ENCODE results near the gene TEKTIP1. TPM values are rescaled to one million over a fixed set of nuclear protein-coding genes. Genes with fewer than 3 reads are reported as not detected.
"Not testable (repeated sequence)": the region's sequence is repeated elsewhere in the genome, so short reads cannot be mapped to it uniquely, and the experiment has no call there.

Gene TEKTIP1
- total RNA-seq, 2 donors from 2014 or later: 3.0 to 3.8 TPM

GRCh38 chr19:3577723-3578344 is 38.9 kb downstream of the TEKTIP1 start:
- Mint-ChIP-seq H3K27ac (no peak overlapping the region), H3K9me3 (no peaks in the 10 kb centered on the region), H3K36me3 (peaks cover 0 to 10% of the 10 kb centered on the region in 2 donors)
- DNase-seq (ENCODE audit: low spot score in 2 of 2) (no peak), ATAC-seq (no peak)

GRCh38 chr19:3578390-3578789 is 39.4 kb downstream of the TEKTIP1 start:
- Mint-ChIP-seq H3K36me3 (peaks cover 0 to 10% of the 10 kb centered on the region in 2 donors), H3K27ac (no peak overlapping the region), H3K9me3 (no peaks in the 10 kb centered on the region)
- DNase-seq (ENCODE audit: low spot score in 2 of 2) (no peak), ATAC-seq (no peak)

GRCh38 chr19:3580156-3580934 is 41.4 kb downstream of the TEKTIP1 start:
- peak overlapping the region in 1 of 2 donors; percentile 84 for H3K27ac Mint-ChIP-seq
- peaks cover 0 to 3% of the 10 kb centered on the region in 2 donors for H3K36me3 Mint-ChIP-seq
- no peaks in the 10 kb centered on the region for H3K9me3 Mint-ChIP-seq
- DNase-seq (ENCODE audit: low spot score in 2 of 2) (no peak), ATAC-seq (no peak)

GRCh38 chr19:3581792-3582191 is 42.8 kb downstream of the TEKTIP1 start:
- not testable (repeated sequence) for H3K27ac Mint-ChIP-seq, H3K36me3 Mint-ChIP-seq, H3K9me3 Mint-ChIP-seq

GRCh38 chr19:3584036-3584802 is 45.2 kb downstream of the TEKTIP1 start:
- not testable (repeated sequence) for H3K9me3 Mint-ChIP-seq; H3K36me3 Mint-ChIP-seq; H3K27ac Mint-ChIP-seq; DNase-seq (ENCODE audit: low spot score in 2 of 2); ATAC-seq

More at GRCh38 chr19:3581792-3582191, 42.8 kb downstream of the TEKTIP1 start:
- not testable (repeated sequence) for ATAC-seq; DNase-seq (ENCODE audit: low spot score in 2 of 2)

- ATAC-seq: peak; percentile 28 to 39
- DNase-seq (ENCODE audit: low spot score in 2 of 2): no peak
- Mint-ChIP-seq H3K36me3 (no peaks in the 10 kb centered on the region), H3K9me3 (no peaks in the 10 kb centered on the region), H3K27ac (no peak within 1 kb of the TSS)
These were observed 46.5 kb downstream of the TEKTIP1 start, which contains the start of gene GIPC3 for GRCh38 chr19:3585301-3586126. Gene GIPC3 (plus strand): TSS chr19:3585478. CDS start chr19:3585598, 120 bp downstream.

DNA sequence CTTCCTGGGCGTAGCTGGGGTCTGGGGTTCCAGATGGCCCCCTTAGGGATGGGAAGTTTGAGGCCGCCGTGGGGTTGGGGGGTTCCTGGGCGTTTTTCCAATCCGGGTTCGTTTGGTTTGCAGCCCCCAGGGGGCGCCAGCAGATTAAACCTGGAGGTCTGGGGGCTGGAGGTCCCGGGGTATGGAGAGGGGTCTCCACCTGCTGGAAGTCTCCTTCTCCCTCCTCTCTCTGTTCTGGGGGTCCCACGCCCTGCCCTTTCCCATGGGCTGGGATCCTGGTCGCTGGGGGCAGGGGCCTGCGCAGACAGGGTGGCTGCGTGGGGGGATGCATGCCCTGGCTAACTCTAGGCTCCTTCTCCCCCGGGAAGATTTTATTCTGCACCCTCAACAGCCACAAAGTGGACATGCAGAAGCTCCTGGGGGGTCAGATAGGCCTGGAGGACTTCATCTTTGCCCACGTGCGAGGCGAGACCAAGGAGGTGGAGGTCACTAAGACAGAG is 47.2 kb downstream of the TEKTIP1 start:
- Mint-ChIP-seq H3K27ac (no peak overlapping the region), H3K9me3 (no peaks in the 10 kb centered on the region), H3K36me3 (no peaks in the 10 kb centered on the region)
- ATAC-seq (peak; percentile 16 to 34), DNase-seq (ENCODE audit: low spot score in 2 of 2) (peak in 1 of 2 donors; percentile 61)

DNA sequence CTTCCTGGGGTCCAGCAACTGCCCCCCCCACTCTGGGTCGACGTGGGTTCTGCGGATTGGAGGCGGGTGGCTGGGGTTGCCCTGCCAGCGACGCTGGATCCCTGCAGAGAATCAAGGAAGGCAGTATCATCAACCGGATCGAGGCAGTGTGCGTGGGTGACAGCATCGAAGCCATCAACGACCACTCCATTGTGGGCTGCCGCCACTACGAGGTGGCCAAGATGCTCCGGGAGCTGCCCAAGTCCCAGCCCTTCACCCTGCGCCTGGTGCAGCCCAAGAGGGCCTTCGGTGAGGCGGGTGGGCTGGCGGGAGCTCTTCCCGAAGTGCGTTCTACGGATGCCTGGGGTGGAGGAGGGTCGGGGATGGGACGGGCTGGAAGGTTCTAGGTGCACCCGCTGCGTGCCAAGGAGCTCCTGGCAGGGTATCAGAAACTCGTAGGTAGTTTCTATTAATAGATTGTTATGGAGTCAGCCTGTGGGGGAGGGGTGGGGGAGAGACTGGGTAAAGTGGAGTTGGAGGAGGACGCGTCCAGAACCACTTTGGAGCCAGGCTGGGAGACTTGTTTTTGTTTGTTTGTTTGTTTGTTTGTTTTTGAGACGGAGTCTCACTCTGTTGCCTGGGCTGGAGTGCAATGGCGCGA is 47.9 kb downstream of the TEKTIP1 start:
- Mint-ChIP-seq H3K9me3 (no peaks in the 10 kb centered on the region), H3K36me3 (no peaks in the 10 kb centered on the region)

DNA sequence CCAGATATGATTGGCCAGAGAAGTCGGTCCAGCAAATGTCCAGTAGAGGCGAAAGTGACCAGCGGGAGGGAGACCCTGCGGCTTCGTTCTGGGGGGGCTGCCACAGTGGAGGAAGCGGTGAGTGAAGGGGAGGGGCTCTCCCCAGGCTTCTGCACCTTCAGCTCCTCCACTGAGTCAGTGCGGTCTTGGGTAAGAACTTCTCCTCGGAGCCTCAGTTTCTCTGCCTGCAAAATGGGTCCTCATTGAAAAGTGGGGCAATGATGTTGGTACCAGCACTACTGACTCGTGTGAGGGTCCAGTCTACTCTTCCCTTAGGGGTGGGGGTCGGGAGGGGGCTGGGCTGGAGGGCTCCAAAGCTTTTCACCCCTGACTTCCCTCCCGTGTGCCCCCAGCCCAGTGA is 50.5 kb downstream of the TEKTIP1 start:
- Mint-ChIP-seq H3K36me3 (no peaks in the 10 kb centered on the region), H3K27ac (no peak overlapping the region), H3K9me3 (no peaks in the 10 kb centered on the region)
- no peak for ATAC-seq
- DNase-seq (ENCODE audit: low spot score in 2 of 2): no peak

More for the DNA sequence above, 47.9 kb downstream of the TEKTIP1 start:
- DNase-seq (ENCODE audit: low spot score in 2 of 2): no peak
- no peak for ATAC-seq
- no peak overlapping the region for H3K27ac Mint-ChIP-seq

- ATAC-seq (no peak), DNase-seq (ENCODE audit: low spot score in 2 of 2) (no peak)
- Mint-ChIP-seq H3K36me3 (no peaks in the 10 kb centered on the region), H3K9me3 (no peaks in the 10 kb centered on the region), H3K27ac (no peak overlapping the region)
These were observed 51.0 kb downstream of the TEKTIP1 start for GRCh38 chr19:3589949-3590348.

GRCh38 chr19:3590991-3591659 is 52.2 kb downstream of the TEKTIP1 start:
- H3K27ac Mint-ChIP-seq: peak overlapping the region in 1 of 2 donors; percentile 14
- no peak for DNase-seq (ENCODE audit: low spot score in 2 of 2)
- no peaks in the 10 kb centered on the region for H3K36me3 Mint-ChIP-seq
- H3K9me3 Mint-ChIP-seq: no peaks in the 10 kb centered on the region
- ATAC-seq: no peak

GRCh38 chr19:3591876-3592613 is 53.1 kb downstream of the TEKTIP1 start:
- Mint-ChIP-seq H3K9me3 (no peaks in the 10 kb centered on the region), H3K36me3 (no peaks in the 10 kb centered on the region), H3K27ac (no peak overlapping the region)
- ATAC-seq (no peak), DNase-seq (ENCODE audit: low spot score in 2 of 2) (no peak)

DNA sequence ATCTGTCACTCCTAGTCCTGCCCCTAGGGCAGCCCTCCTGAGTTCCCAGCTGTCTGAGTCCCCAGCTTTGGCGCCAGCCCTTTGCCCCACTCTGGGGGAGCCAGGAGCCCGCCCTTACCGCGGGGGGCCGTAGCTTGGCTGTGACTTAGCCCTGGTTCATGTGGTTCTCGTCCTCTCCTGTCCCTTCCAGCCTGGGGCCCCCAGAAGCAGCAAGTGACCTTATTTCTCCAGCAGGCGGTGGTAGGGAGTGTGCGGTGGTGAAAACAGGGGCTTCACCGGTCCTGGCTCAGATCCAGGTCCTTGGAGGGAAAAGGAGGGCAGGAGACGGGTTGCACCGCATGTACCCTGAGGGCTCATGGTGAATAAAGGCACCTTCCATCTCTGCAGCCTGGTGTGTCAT is 54.2 kb downstream of the TEKTIP1 start:
- H3K27ac Mint-ChIP-seq: peak overlapping the region in 1 of 2 donors; percentile 64
- H3K9me3 Mint-ChIP-seq: no peaks in the 10 kb centered on the region
- H3K36me3 Mint-ChIP-seq: no peaks in the 10 kb centered on the region
- no peak for ATAC-seq
- no peak for DNase-seq (ENCODE audit: low spot score in 2 of 2)

All from activated naive CD4-positive, alpha-beta T cell treated with anti-CD3 and anti-CD28 coated beads, Interleukin-2, amount 50 U/mL, for 72 hours (primary cell).